GM21528 (cell line): ENCODE results near the gene HAUS5.

Experiments used
- ATAC-seq: cut with Tn5 transposase; IDR thresholded peaks from one replicate; pipeline ENCODE4 v1.9.1; 2021; ENCODE audit warnings: mild to moderate bottlenecking, moderate library complexity; ENCODE audit not compliant: unreplicated experiment, low FRiP score

HAUS5 gene

GRCh38 chr19:35607661-35608060 lies 4.9 kb upstream of the HAUS5 start:
- no peak for ATAC-seq

- no peak for ATAC-seq
These were observed 4.3 kb upstream of the HAUS5 start for GRCh38 chr19:35608251-35608650.

- ATAC-seq: no peak
These were observed 2.6 kb upstream of the HAUS5 start for GRCh38 chr19:35609851-35610353.

- no peak for ATAC-seq
These were observed 344 bp upstream of the HAUS5 start for GRCh38 chr19:35612224-35612558.

- no peak for ATAC-seq
These were observed 1.0 kb downstream of the HAUS5 start for GRCh38 chr19:35613574-35613973.

GRCh38 chr19:35615036-35615435 lies 2.5 kb downstream of the HAUS5 start:
- no peak for ATAC-seq

- ATAC-seq: no peak
These were observed 6.3 kb downstream of the HAUS5 start for GRCh38 chr19:35618857-35619256.

GRCh38 chr19:35619290-35619923 lies 6.9 kb downstream of the HAUS5 start:
- no peak for ATAC-seq

GRCh38 chr19:35620001-35620400 lies 7.5 kb downstream of the HAUS5 start:
- no peak for ATAC-seq

GRCh38 chr19:35621708-35622107 lies 9.2 kb downstream of the HAUS5 start:
- no peak for ATAC-seq

GRCh38 chr19:35622750-35623149 lies 10.2 kb downstream of the HAUS5 start:
- no peak for ATAC-seq

- no peak for ATAC-seq
These were observed 10.9 kb downstream of the HAUS5 start for GRCh38 chr19:35623327-35624010.

GRCh38 chr19:35628264-35628564 lies 15.7 kb downstream of the HAUS5 start:
- no peak for ATAC-seq

- peak; percentile 96 for ATAC-seq
These were observed 16.2 kb downstream of the HAUS5 start, which contains the start of gene RBM42 for GRCh38 chr19:35628565-35629331. Gene RBM42 (plus strand): TSS chr19:35629036. CDS start chr19:35629154, 118 bp downstream.

GRCh38 chr19:35629332-35629633 lies 16.7 kb downstream of the HAUS5 start:
- ATAC-seq: peak; percentile 3

- no peak for ATAC-seq
These were observed 21.3 kb downstream of the HAUS5 start for GRCh38 chr19:35633727-35634440.

- no peak for ATAC-seq
These were observed 24.1 kb downstream of the HAUS5 start for GRCh38 chr19:35636651-35637050.

- ATAC-seq: no peak
These were observed 24.6 kb downstream of the HAUS5 start for GRCh38 chr19:35637165-35637564.

GRCh38 chr19:35639321-35639639 lies 26.7 kb downstream of the HAUS5 start:
- ATAC-seq: no peak

- no peak for ATAC-seq
These were observed 27.3 kb downstream of the HAUS5 start for GRCh38 chr19:35639863-35640262.

GRCh38 chr19:35641515-35642151 lies 29.1 kb downstream of the HAUS5 start, which contains the start of gene ETV2:
Gene ETV2 (plus strand): TSS chr19:35641745. CDS start chr19:35642461, 716 bp downstream.
- no peak for ATAC-seq
